K562 (cell line): ENCODE data around the gene CNDP2. TPM values are rescaled to one million over a fixed set of nuclear protein-coding genes. Genes with fewer than 3 reads are reported as not detected.

Experiments used
- ATAC-seq: fragments of 200-7000 bp; cut with Tn5 transposase; 3 replicates; pipeline ENCODE4 v1.9.1; 2020; ENCODE audit warnings: moderate library complexity
- BruUV-seq: library from RNA; stranded (reverse); fragments of 400-500 nt; replicated peaks from 2 replicates; lab custom pipeline; 2021; lab: Mats Ljungman, UMichigan
- CTCF ChIA-PET: fragments of 300-600 bp; formaldehyde crosslinking; extraction: SDS; loops from one replicate; lab custom pipeline; 2021; ENCODE audit warnings: low intra/inter-chr PET ratio; lab: Yijun Ruan, JAX
- POLR2A ChIA-PET: fragments of 300-600, 350-650 bp; sonication (Branson Sonifier 250); formaldehyde crosslinking; extraction: SDS; loops from one replicate; lab custom pipeline; 2021; ENCODE audit warnings: antibody characterized with exemption, inconsistent platforms; lab: Yijun Ruan, JAX
- DNase-seq, 4 experiments: peaks; one replicate each; pipeline versions ENCODE4 v3.0.0 to v3.0.0-alpha.2; 2011 to 2018; ENCODE audit warnings: low spot score in 3 of 4, mixed read lengths in 3 of 4; ENCODE audit errors: extremely low read depth in 1 of 4
- FAIRE-seq: peaks from 2 replicates; lab custom pipeline; 2011; peaks lifted over from hg19 to GRCh38; lab: Jason Lieb, UNC
- H2AFZ ChIP-seq: 2 replicates; pipeline ENCODE4 v1.6.0; 2011; ENCODE audit warnings: low read depth, low read length, control low read depth, inconsistent platforms
- H3K27ac ChIP-seq: fragments of 200-600 bp; 3 replicates; pipeline ENCODE4 v1.8.0; 2011; ENCODE audit warnings: low read depth, mild to moderate bottlenecking, control low read depth, inconsistent platforms, low read length, moderate library complexity, mixed read lengths; ENCODE audit errors: extremely low read depth
- H3K27me3 ChIP-seq, 2 experiments: fragments of 300-600 bp in 1 of 2; 2 replicates in 1 of 2; 3 replicates in 1 of 2; pipeline versions ENCODE4 v1.6.0 to v1.8.0; 2011; ENCODE audit warnings: inconsistent platforms in 2 of 2, low read length in 2 of 2, mild to moderate bottlenecking in 1 of 2, mixed read lengths in 1 of 2, moderate library complexity in 1 of 2; ENCODE audit not compliant: control insufficient read depth in 2 of 2, insufficient read depth in 2 of 2
- H3K36me3 ChIP-seq: fragments of 300-600 bp; 3 replicates; pipeline ENCODE4 v1.8.0; 2011; ENCODE audit warnings: mild to moderate bottlenecking, low read length, inconsistent platforms; ENCODE audit not compliant: control insufficient read depth, insufficient read depth
- H3K4me1 ChIP-seq, 2 experiments: fragments of 200-600 bp in 1 of 2; replicated peaks in 1 of 2; 2 replicates in 1 of 2; 3 replicates in 1 of 2; pipeline versions ENCODE4 v1.5.1 to v1.8.0; 2011; ENCODE audit warnings: inconsistent platforms in 2 of 2, low read length in 2 of 2, mild to moderate bottlenecking in 1 of 2, mixed read lengths in 1 of 2, moderate library complexity in 1 of 2; ENCODE audit not compliant: control insufficient read depth in 2 of 2, insufficient read depth in 2 of 2
- H3K4me2 ChIP-seq: 2 replicates; pipeline ENCODE4 v1.6.1; 2011; ENCODE audit warnings: low read length, control low read depth, inconsistent platforms, mixed read lengths; ENCODE audit not compliant: insufficient read depth
- H3K4me3 ChIP-seq: fragments of 200-600 bp; sonication (generic), shearing (Covaris generic); 2 replicates; pipeline ENCODE4 v1.5.1; 2016; ENCODE audit warnings: control low read depth, inconsistent platforms
- H3K79me2 ChIP-seq: fragments of 200-600 bp; 3 replicates; pipeline ENCODE4 v1.8.0; 2011; ENCODE audit warnings: low read length, inconsistent platforms; ENCODE audit not compliant: control insufficient read depth, insufficient read depth
- H3K9ac ChIP-seq, 2 experiments: 2 replicates each; pipeline versions ENCODE4 v1.6.0 to v1.6.1; 2011; ENCODE audit warnings: low read depth in 2 of 2, low read length in 2 of 2, control low read depth in 1 of 2, inconsistent platforms in 1 of 2, mild to moderate bottlenecking in 1 of 2, mixed read lengths in 1 of 2; ENCODE audit not compliant: insufficient read depth in 1 of 2
- H3K9me1 ChIP-seq: one replicate; pipeline ENCODE4 v1.6.0; 2011; ENCODE audit warnings: inconsistent platforms, mild to moderate bottlenecking, low read length, moderate library complexity; ENCODE audit not compliant: control insufficient read depth, insufficient read depth
- H3K9me3 ChIP-seq: replicated peaks from 2 replicates; pipeline ENCODE4 v1.5.1; 2011; ENCODE audit warnings: low read depth, low read length, inconsistent platforms; ENCODE audit not compliant: control insufficient read depth, insufficient read depth
- H4K20me1 ChIP-seq: replicated peaks from 2 replicates; pipeline ENCODE4 v1.6.1; 2011; ENCODE audit warnings: low read length, inconsistent platforms, mixed read lengths; ENCODE audit not compliant: control insufficient read depth, insufficient read depth
- BACH1 ChIP-seq: fragments of 200-800 bp; sonication (Bioruptor generic); IDR thresholded peaks from 2 replicates; pipeline ENCODE4 v1.6.1; 2016; ENCODE audit warnings: missing genetic modification characterization, missing compliant biosample characterization
- BRF1 ChIP-seq: IDR thresholded peaks from 3 replicates; pipeline ENCODE4 v1.6.1; 2011; ENCODE audit warnings: borderline replicate concordance, mild to moderate bottlenecking; ENCODE audit not compliant: insufficient read length; ENCODE audit errors: extremely low read depth
- BRF2 ChIP-seq: IDR thresholded peaks from 3 replicates; pipeline ENCODE4 v1.6.1; 2011; ENCODE audit warnings: borderline replicate concordance, mild to moderate bottlenecking; ENCODE audit not compliant: insufficient read length, insufficient read depth
- ETS2 ChIP-seq: IDR thresholded peaks from 2 replicates; pipeline ENCODE4 v1.6.1; 2016; ENCODE audit warnings: borderline replicate concordance, missing genetic modification characterization, mild to moderate bottlenecking, moderate library complexity, missing compliant biosample characterization; ENCODE audit not compliant: poor library complexity, severe bottlenecking
- EZH2 ChIP-seq: IDR thresholded peaks from 2 replicates; pipeline ENCODE4 v1.6.1; 2012; ENCODE audit warnings: low read depth, mild to moderate bottlenecking, inconsistent platforms, low read length, borderline replicate concordance
- KDM4B ChIP-seq, 2 experiments: fragments of 450-650 bp in 1 of 2; sonication (generic) in 1 of 2; IDR thresholded peaks; 2 replicates each; pipeline ENCODE4 v1.6.1; 2016 to 2017; ENCODE audit warnings: borderline replicate concordance in 2 of 2, antibody characterized with exemption in 1 of 2, low read depth in 1 of 2, mild to moderate bottlenecking in 1 of 2
- NR0B1 ChIP-seq: fragments of 450-650 bp; IDR thresholded peaks from one replicate; pipeline ENCODE4 v1.6.1; 2018; ENCODE audit warnings: mild to moderate bottlenecking, moderate library complexity; ENCODE audit not compliant: partially characterized antibody
- NR3C1 ChIP-seq: sonication (generic); formaldehyde crosslinking; IDR thresholded peaks from 2 replicates; pipeline ENCODE4 v1.8.1; 2022; ENCODE audit warnings: missing genetic modification reagents
- YY1 ChIP-seq, 3 experiments: IDR thresholded peaks; 2 replicates each; pipeline ENCODE4 v1.6.1; 2011; ENCODE audit warnings: low read length in 2 of 3, mild to moderate bottlenecking in 2 of 3, moderate library complexity in 2 of 3, borderline replicate concordance in 1 of 3, control low read depth in 1 of 3, low read depth in 1 of 3; ENCODE audit not compliant: insufficient read depth in 3 of 3, insufficient replicate concordance in 2 of 3, control insufficient read depth in 1 of 3, insufficient read length in 1 of 3; ENCODE audit errors: extremely low read depth in 1 of 3
- ZFP30 ChIP-seq: fragments of 250-450 bp; sonication (Bioruptor Pico); IDR thresholded peaks from 2 replicates; pipeline ENCODE4 v1.8.0; 2022; ENCODE audit warnings: moderate library complexity, mild to moderate bottlenecking, inconsistent platforms, borderline replicate concordance
- ZNF436 ChIP-seq: fragments of 250-450, 450-650 bp; sonication (Bioruptor Pico); formaldehyde crosslinking; IDR thresholded peaks from 2 replicates; pipeline ENCODE4 v1.7.0; 2020; ENCODE audit warnings: mild to moderate bottlenecking
- ZNF445 ChIP-seq: fragments of 250-450 bp; sonication (Bioruptor Pico); IDR thresholded peaks from 2 replicates; pipeline ENCODE4 v1.4.0; 2020; ENCODE audit warnings: low read depth, mild to moderate bottlenecking, moderate library complexity
- ZNF696 ChIP-seq: fragments of 250-450 bp; sonication (Bioruptor Pico); conservative IDR thresholded peaks from 2 replicates; pipeline ENCODE4 v1.4.0; 2020; ENCODE audit warnings: mild to moderate bottlenecking, moderate library complexity
- WGBS: fragments of 100-300 bp; shearing (Covaris generic); methylation state at CpG from one replicate; pipeline ENCODE4 v1.1.6; 2016; ENCODE audit warnings: low coverage, mixed read lengths; ENCODE audit not compliant: insufficient coverage; ENCODE audit errors: missing lambda C conversion rate; 5-methylcytosine and 5-hydroxymethylcytosine counted together
- in situ Hi-C: fragments of 300-500 bp; cut with MboI; formaldehyde crosslinking; loops from 4 replicates; pipeline ENCODE4 v1.15.0; 2018; ENCODE audit warnings: inconsistent platforms, mixed read lengths
- intact Hi-C: fragments of 100-400 bp; cut with micrococcal nuclease; formaldehyde crosslinking; loops from 2 replicates; pipeline ENCODE4 v1.14.2; 2022
- polyA plus RNA-seq, 8 experiments: library from polyadenylated mRNA; depleted of rRNA in 4 of 8; stranded (reverse) in 5 of 8; unstranded in 3 of 8; fragments of >200 nt; fragmentation: Nextera tagmentation in 2 of 8; fragmentation: Illumina TruSeq in 1 of 8; extraction: Ambion mirVana in 2 of 8; extraction: Trizol in 1 of 8; gene quantifications; 2 replicates each; pipeline versions ENCODE4 v1.2.1 to v1.2.3, GENCODE V29; 2011 to 2014; ENCODE audit warnings: inconsistent platforms in 1 of 8, missing spikeins in 1 of 8
- total RNA-seq, 7 experiments: library from RNA; depleted of rRNA in 6 of 7; stranded (reverse); fragments of >200 nt in 6 of 7; fragmentation: Illumina TruSeq in 2 of 7; extraction: Trizol in 2 of 7; gene quantifications; 2 replicates each; pipeline versions ENCODE4 v1.2.1 to v1.2.3, GENCODE V29; 2011 to 2021; ENCODE audit warnings: low replicate concordance in 1 of 7
- TF ChIP-seq, protein P1 (sequence below): IDR thresholded peaks from 2 replicates; pipeline ENCODE4 v1.6.1; 2016; ENCODE audit warnings: missing genetic modification characterization, missing compliant biosample characterization

The CNDP2 gene
- total and polyA plus RNA-seq, 9 of the 15 experiments (the other 6 are each of a cell fraction or from before 2014, with no cell fraction given) = 34.1 to 128 (median 53.8) TPM

GRCh38 chr18:74496508-74497323 lies 553 bp downstream of the CNDP2 start:
- POLR2A ChIA-PET = interaction anchor here (0.6 to 1.5 kb wide), 4 partner anchors 12 to 221 kb away, joined by 3 to 5 read pairs (median 3); no protein-coding TSS in a partner anchor
- H2AFZ ChIP-seq = peak overlapping the region; percentile 89
- H3K36me3 ChIP-seq = peaks cover 34% of the 10 kb centered on the region; the same call in 2 of the 3 replicates
- TF ChIP-seq ZNF436 (no peak), BRF2 (no peak), YY1 (IDR thresholded peaks at IDR 0.05; ENCODE audit: borderline replicate concordance in 1 of 3, control insufficient read depth in 1 of 3, extremely low read depth in 1 of 3, insufficient read depth in 3 of 3, insufficient read length in 1 of 3, insufficient replicate concordance in 2 of 3, low read depth in 1 of 3, low read length in 2 of 3) (peak in 2 of 3 experiments; percentile 19 to 71), ZFP30 (CRISPR knock-in tag) (no peak), BACH1 (tag) (no peak), BRF1 (no peak), NR3C1 (CRISPR knock-in tag) (no peak), ZNF445 (no peak), ZNF696 (CRISPR knock-in tag) (no peak), NR0B1 (no peak), ETS2 (tag) (no peak), EZH2 (no peak), KDM4B (IDR thresholded peaks at IDR 0.05; ENCODE audit: borderline replicate concordance in 2 of 2, low read depth in 1 of 2) (no peak)
- TF ChIP-seq, protein P1, sequence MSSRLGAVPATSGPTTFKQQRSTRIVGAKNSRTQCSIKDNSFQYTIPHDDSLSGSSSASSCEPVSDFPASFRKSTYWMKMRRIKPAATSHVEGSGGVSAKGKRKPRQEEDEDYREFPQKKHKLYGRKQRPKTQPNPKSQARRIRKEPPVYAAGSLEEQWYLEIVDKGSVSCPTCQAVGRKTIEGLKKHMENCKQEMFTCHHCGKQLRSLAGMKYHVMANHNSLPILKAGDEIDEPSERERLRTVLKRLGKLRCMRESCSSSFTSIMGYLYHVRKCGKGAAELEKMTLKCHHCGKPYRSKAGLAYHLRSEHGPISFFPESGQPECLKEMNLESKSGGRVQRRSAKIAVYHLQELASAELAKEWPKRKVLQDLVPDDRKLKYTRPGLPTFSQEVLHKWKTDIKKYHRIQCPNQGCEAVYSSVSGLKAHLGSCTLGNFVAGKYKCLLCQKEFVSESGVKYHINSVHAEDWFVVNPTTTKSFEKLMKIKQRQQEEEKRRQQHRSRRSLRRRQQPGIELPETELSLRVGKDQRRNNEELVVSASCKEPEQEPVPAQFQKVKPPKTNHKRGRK (tag) = no peak

More at GRCh38 chr18:74496508-74497323, 553 bp downstream of the CNDP2 start:
- WGBS = 3% methylated on average over 20 of the region's 48 CpGs
- Histone ChIP-seq H3K4me3 (peak overlapping the region; percentile 80), H3K9me3 (no peaks in the 10 kb centered on the region), H3K4me1 (peaks cover 13 to 19% of the 10 kb centered on the region in 2 experiments; a peak in 4 of 5 replicates), H3K79me2 (peaks cover 44% of the 10 kb centered on the region), H3K9ac (peak overlapping the region; percentile 90 to 92), H4K20me1 (no peaks in the 10 kb centered on the region), H3K27ac (peak overlapping the region; percentile 93), H3K27me3 (no peaks in the 10 kb centered on the region), H3K9me1 (no peaks in the 10 kb centered on the region), H3K4me2 (peak overlapping the region; percentile 87)
- in situ Hi-C loops = no loop called here
- FAIRE-seq = no peak
- DNase-seq = peak in 2 of 4 experiments; percentile 57 to 71
- intact Hi-C loops = loop anchor here (5.0 kb wide), 2 partner anchors 56 to 1234 kb away; no protein-coding TSS in a partner anchor
- ATAC-seq = peak; percentile 87
- CTCF ChIA-PET = no interaction called here
- no TSS peak for BruUV-seq
